NK-92 treated with Interleukin-12 subunit alpha and Interleukin-12 subunit beta, amount 100 ng/mL, for 24 hours (cell line): ENCODE measurements around the gene CFAP45.

ENCODE experiments used
- DNase-seq: peaks from one replicate; lab custom pipeline; 2025; lab: John Stamatoyannopoulos, UW

Gene CFAP45

GRCh38 chr1:159851407-159851806, 48.6 kb downstream of the CFAP45 start:
- DNase-seq = no peak

DNA sequence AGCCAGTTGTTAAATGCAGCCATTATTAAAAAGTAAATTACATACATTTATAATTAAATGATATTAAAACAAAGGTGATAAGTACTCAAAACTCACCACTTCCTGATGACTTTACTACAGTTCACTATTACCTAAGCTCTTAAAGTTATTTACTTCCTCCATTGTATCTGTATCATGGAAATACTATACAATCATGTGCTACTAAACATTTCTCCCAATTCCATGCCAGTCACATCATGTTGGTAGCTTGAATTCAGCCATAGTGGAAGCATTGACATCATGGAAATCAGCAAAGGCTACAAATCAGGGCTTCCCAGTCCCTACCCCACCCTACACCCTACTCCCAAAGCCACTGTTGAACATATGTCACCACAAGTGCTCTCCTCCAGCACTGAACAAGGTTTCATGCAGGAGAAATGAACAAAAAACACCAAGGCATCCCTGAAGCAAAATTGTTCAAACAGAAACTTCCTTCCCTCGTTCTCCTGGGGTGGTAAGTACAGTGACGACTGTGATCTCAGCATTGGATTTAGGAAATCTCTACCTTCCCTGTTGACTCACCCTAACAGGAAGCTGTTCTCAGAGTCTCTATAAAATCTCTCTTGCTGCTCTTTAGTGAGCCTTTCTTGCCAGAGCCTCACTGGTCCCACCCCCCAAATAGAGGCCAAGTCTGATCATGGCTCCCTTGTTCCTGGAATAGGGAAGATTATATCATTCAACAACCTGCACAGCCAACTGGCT, 50.2 kb downstream of the CFAP45 start:
- DNase-seq = no peak

GRCh38 chr1:159848326-159848725, 51.6 kb downstream of the CFAP45 start:
- DNase-seq = no peak

GRCh38 chr1:159847231-159847630, 52.7 kb downstream of the CFAP45 start:
- no peak for DNase-seq

- DNase-seq = no peak
Observed at GRCh38 chr1:159845751-159846629, 54.0 kb downstream of the CFAP45 start.

- DNase-seq = no peak
Observed at GRCh38 chr1:159843459-159843858, 56.5 kb downstream of the CFAP45 start.

GRCh38 chr1:159841749-159842148, 58.2 kb downstream of the CFAP45 start:
- no peak for DNase-seq

GRCh38 chr1:159839116-159839849, 60.7 kb downstream of the CFAP45 start:
- no peak for DNase-seq

- no peak for DNase-seq
Observed at GRCh38 chr1:159838715-159839114, 61.2 kb downstream of the CFAP45 start.

DNA sequence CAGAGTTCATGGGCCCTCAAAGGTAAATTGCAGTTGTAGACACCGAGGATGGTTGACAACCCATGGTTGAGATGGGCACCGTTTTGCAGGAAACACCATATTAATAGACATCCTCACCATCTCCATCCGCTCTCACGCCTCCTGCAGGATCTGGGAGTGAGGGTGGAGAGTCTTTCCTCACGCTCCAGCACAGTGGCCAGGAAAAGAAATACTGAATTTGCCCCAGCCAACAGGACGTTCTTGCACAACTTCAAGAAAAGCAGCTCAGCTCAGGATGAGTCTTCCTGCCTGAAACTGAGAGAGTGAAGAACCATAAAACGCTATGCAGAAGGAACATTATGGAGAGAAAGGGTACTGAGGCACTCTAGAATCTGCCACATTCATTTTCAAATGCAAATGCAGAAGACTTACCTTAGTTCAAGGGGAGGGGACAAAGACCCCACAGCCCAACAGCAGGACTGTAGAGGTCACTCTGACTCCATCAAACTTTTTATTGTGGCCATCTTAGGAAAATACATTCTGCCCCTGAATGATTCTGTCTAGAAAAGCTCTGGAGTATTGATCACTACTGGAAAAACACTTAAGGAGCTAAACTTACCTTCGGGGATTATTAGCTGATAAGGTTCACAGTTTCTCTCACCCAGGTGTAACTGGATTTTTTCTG, 64.0 kb downstream of the CFAP45 start:
- no peak for DNase-seq

DNA sequence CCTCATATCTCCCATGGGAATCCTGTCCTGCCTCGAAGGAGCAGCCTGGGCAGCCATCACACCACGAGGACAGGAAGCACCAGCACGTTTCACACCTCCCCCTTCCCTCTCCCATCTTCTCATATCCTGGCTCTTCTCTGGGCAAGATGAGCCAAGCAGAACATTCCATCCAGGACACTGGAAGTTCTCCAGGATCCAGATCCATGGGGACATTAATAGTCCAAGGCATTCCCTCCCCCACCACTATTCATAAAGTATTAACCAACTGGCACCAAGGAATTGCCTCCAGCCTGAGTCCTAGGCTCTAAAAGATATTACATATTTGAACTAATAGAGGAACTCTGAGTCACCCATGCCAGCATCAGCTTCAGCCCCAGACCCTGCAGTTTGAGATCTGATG, 64.6 kb downstream of the CFAP45 start:
- DNase-seq = no peak

DNA sequence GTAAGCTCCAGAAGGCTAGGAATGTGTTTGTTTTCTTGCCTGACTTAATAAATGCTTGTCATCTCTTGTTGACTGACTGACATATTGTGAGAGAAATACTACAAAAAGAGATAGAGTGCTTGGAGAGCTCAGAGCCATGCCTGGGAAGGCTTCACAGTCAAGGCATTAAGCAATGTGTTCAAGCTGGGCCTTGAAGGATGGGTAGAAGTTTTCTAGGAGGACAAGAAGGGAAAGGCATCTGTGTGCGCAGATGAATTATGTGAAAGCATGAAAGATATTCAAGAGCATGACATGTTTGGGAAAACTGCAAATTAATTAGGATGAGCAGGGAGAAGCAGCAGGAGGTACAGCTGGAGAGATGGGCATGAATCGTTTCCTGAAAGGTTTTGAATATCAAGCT, 67.7 kb downstream of the CFAP45 start:
- DNase-seq = no peak

GRCh38 chr1:159831412-159832141, 68.4 kb downstream of the CFAP45 start:
- no peak for DNase-seq

DNA sequence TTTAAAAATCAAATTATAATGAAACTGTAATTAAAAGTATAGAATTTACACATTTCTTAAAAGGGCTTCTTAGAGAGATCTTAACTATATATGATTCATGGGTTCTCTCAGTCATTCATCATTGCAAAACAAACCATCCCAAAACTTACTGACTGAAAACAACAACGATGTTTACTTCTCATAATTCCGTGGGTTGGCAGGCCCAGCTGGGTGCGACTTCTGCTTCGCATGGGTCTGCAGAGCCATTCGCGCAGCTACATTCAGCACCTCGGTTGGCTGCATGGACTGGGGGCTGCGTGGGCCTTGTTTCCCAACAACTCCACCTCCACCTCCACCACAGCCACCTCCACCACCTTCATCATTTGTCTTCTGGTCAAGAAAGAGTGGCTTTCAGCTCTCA, 69.2 kb downstream of the CFAP45 start:
- peak; percentile 39 for DNase-seq

DNA sequence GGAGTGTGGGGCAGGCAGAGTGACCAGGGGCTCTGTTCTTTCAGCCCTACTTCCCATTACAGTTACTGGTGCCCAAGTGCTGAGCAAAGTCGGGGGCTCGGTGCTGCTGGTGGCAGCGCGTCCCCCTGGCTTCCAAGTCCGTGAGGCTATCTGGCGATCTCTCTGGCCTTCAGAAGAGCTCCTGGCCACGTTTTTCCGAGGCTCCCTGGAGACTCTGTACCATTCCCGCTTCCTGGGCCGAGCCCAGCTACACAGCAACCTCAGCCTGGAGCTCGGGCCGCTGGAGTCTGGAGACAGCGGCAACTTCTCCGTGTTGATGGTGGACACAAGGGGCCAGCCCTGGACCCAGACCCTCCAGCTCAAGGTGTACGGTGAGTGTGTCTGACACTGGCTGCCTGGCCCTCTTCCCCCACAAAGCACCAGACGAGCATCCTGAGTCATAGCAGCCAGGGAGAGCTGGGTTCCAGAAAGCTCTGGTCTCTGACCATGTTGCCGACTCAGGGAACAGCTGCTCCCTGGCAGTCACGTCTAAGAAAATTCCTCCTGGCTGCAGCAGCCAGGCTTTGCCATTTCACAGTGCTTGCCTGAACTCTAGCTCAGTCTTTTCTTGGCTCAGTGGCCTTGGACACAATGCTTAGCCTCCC, 70.0 kb downstream of the CFAP45 start:
- no peak for DNase-seq

GRCh38 chr1:159829273-159829634, 70.7 kb downstream of the CFAP45 start:
- peak; percentile 23 for DNase-seq

DNA sequence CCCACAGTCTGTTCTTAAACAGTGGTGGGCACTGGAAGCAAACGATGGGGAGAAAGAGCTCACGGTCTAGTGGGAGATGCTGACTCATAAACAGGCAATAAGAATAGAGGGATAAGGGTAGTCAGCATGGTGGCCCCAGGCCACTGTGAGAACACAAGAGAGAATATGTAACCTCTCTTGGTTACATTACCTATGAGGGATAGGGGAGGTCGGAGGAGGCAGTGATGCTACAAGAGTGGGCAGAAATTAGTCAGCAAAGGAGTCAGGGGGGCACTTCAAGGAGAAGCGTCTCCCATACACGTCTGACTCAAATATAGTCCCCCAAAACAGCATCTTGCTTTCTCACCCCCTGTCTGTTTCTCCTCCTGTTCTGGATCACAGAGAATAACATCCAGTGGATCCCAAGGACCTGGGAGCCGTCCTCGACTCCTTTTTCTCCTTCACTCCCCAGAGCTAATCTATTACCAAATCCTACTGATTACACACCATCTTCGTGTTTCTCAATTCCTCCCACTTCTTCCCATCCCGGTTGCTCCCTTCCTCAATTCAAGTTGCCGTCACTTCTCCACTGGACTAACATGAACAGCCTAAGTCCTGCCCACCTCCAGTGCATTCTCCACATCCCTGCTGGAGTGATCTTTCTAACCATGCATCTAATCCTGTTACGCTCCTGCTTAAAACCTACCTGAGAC, 71.2 kb downstream of the CFAP45 start:
- DNase-seq = no peak

DNA sequence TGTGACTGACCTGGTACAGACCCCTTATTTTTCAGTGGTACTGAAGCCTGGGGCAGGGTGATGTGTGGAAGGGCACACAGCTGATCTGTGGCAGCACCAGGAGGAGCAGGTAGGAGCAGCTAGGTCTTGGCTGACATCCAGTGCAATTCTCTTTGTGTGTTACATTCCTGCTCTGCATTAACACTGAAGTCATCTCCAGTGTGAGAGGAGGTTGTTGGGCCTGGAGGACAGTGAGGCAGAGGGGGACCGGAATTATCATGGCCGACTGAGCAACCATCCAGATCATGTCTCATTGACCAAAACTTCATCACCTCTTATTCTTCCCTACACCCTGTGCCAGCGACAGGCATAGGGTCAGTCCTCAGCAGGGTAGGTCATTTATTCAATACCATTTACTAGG, 71.8 kb downstream of the CFAP45 start:
- no peak for DNase-seq

DNA sequence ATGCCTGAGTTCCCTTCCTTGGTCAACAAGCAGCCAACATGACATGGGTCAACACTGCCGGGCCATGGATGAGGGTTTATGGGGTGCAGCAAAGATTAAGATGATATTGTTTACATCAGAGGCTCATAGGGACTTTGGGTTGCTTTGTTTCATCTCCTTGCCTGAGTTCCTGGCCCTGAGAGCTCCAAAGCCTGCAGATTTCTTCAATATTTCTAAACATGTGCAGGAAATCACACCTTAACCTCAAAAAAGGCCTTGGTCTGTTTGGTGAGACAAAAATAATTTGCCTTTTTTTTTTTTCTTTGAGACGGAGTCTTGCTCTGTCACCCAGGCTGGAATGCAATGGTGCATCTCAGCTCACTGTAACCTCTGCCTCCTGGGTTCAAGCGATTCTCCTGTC, 72.4 kb downstream of the CFAP45 start:
- DNase-seq = no peak

- DNase-seq = peak; percentile 54
Observed at GRCh38 chr1:159827102-159827490, 72.9 kb downstream of the CFAP45 start.
